Activated T-cell treated with anti-CD3 and anti-CD28 coated beads, Interleukin-2, amount 50 U/mL, for 72 hours (primary cell): ENCODE measurements around the gene ARHGAP21. TPM values are rescaled to one million over a fixed set of nuclear protein-coding genes. Genes with fewer than 3 reads are reported as not detected.

Source experiments
- ATAC-seq, 2 donors: fragments of 150-1000 bp; cut with Tn5 transposase; replicated peaks in 1 of 2; 2 replicates each; pipeline ENCODE4 v1.10.0; 2021; ENCODE audit warnings: moderate library complexity in 2 of 2, mild to moderate bottlenecking in 1 of 2
- DNase-seq, 2 donors: peaks; one replicate each; pipeline ENCODE4 v3.0.0; 2021 to 2022; ENCODE audit warnings: mixed read lengths in 1 of 2
- H3K27ac Mint-ChIP-seq: one replicate; pipeline ENCODE4 v1.8.0; 2022; ENCODE audit warnings: mild to moderate bottlenecking, moderate library complexity, mixed read lengths
- H3K27me3 Mint-ChIP-seq: one replicate; pipeline ENCODE4 v1.8.0; 2022; ENCODE audit warnings: low read depth, mixed read lengths
- H3K36me3 Mint-ChIP-seq, 2 donors: one replicate each; pipeline ENCODE4 v1.8.0; 2022; ENCODE audit warnings: mixed read lengths in 2 of 2, mild to moderate bottlenecking in 1 of 2; ENCODE audit not compliant: insufficient read depth in 2 of 2
- H3K4me1 Mint-ChIP-seq: one replicate; pipeline ENCODE4 v1.8.0; 2022; ENCODE audit warnings: low read depth, mixed read lengths
- H3K4me3 Mint-ChIP-seq, 2 donors: one replicate each; pipeline ENCODE4 v1.8.0; 2022; ENCODE audit warnings: mild to moderate bottlenecking in 2 of 2, mixed read lengths in 2 of 2, moderate library complexity in 2 of 2
- H3K9me3 Mint-ChIP-seq, 2 donors: one replicate each; pipeline ENCODE4 v1.8.0; 2022; ENCODE audit warnings: mixed read lengths in 2 of 2
- total RNA-seq, 2 donors: library from RNA; stranded (reverse); gene quantifications; one replicate each; pipeline ENCODE4 v1.2.3, GENCODE V29; 2022

ARHGAP21 gene
- total RNA-seq, 2 donors from 2014 or later, result 22.6 to 22.9 TPM

GRCh38 chr10:24695452-24695851, 28.2 kb downstream of the ARHGAP21 start:
- no peaks in the 10 kb centered on the region for H3K4me1 Mint-ChIP-seq
- DNase-seq (no peak), ATAC-seq (no peak)
- no peaks in the 10 kb centered on the region for H3K36me3 Mint-ChIP-seq
- no peak overlapping the region for H3K27ac Mint-ChIP-seq
- H3K27me3 Mint-ChIP-seq, result no peaks in the 10 kb centered on the region
- no peaks in the 10 kb centered on the region for H3K9me3 Mint-ChIP-seq
- no peak overlapping the region for H3K4me3 Mint-ChIP-seq

GRCh38 chr10:24694086-24694485, 29.6 kb downstream of the ARHGAP21 start:
- no peaks in the 10 kb centered on the region for H3K36me3 Mint-ChIP-seq
- no peaks in the 10 kb centered on the region for H3K27me3 Mint-ChIP-seq
- H3K4me1 Mint-ChIP-seq, result no peaks in the 10 kb centered on the region
- no peak overlapping the region for H3K27ac Mint-ChIP-seq
- H3K4me3 Mint-ChIP-seq, result no peak overlapping the region
- ATAC-seq (no peak), DNase-seq (no peak)
- no peaks in the 10 kb centered on the region for H3K9me3 Mint-ChIP-seq

GRCh38 chr10:24690961-24691512, 32.6 kb downstream of the ARHGAP21 start:
- Mint-ChIP-seq H3K36me3 (no peaks in the 10 kb centered on the region), H3K9me3 (no peaks in the 10 kb centered on the region), H3K27ac (no peak overlapping the region), H3K4me1 (peaks cover 6% of the 10 kb centered on the region), H3K4me3 (no peak overlapping the region), H3K27me3 (no peaks in the 10 kb centered on the region)
- ATAC-seq, result no peak
- DNase-seq, result no peak

- Mint-ChIP-seq H3K27ac (no peak overlapping the region), H3K4me3 (no peak overlapping the region), H3K27me3 (no peaks in the 10 kb centered on the region), H3K4me1 (peaks cover 6% of the 10 kb centered on the region), H3K9me3 (no peaks in the 10 kb centered on the region), H3K36me3 (no peaks in the 10 kb centered on the region)
- no peak for ATAC-seq
- DNase-seq, result no peak
These were observed 37.6 kb downstream of the ARHGAP21 start for GRCh38 chr10:24685958-24686540.

- H3K27ac Mint-ChIP-seq, result no peak overlapping the region
- H3K4me3 Mint-ChIP-seq, result no peak overlapping the region
- peaks cover 6% of the 10 kb centered on the region for H3K4me1 Mint-ChIP-seq
- H3K9me3 Mint-ChIP-seq, result peaks cover 0 to 2% of the 10 kb centered on the region in 2 donors
- ATAC-seq, result no peak
- no peak for DNase-seq
- H3K36me3 Mint-ChIP-seq, result no peaks in the 10 kb centered on the region
- no peaks in the 10 kb centered on the region for H3K27me3 Mint-ChIP-seq
These were observed 40.1 kb downstream of the ARHGAP21 start for GRCh38 chr10:24683554-24683953.

- ATAC-seq, result no peak
- H3K27ac Mint-ChIP-seq, result no peak overlapping the region
- DNase-seq, result no peak
- H3K27me3 Mint-ChIP-seq, result no peaks in the 10 kb centered on the region
- H3K4me1 Mint-ChIP-seq, result no peaks in the 10 kb centered on the region
- H3K36me3 Mint-ChIP-seq, result peaks cover 0 to 4% of the 10 kb centered on the region in 2 donors
- H3K9me3 Mint-ChIP-seq, result peaks cover 0 to 2% of the 10 kb centered on the region in 2 donors
- H3K4me3 Mint-ChIP-seq, result no peak overlapping the region
These were observed 42.1 kb downstream of the ARHGAP21 start for GRCh38 chr10:24681572-24682088.

- Mint-ChIP-seq H3K27me3 (no peaks in the 10 kb centered on the region), H3K4me1 (peaks cover 5% of the 10 kb centered on the region), H3K9me3 (peaks cover 0 to 2% of the 10 kb centered on the region in 2 donors), H3K4me3 (no peak overlapping the region), H3K27ac (no peak overlapping the region), H3K36me3 (peaks cover 0 to 4% of the 10 kb centered on the region in 2 donors)
- ATAC-seq (no peak), DNase-seq (no peak)
These were observed 42.8 kb downstream of the ARHGAP21 start for GRCh38 chr10:24680647-24681524.

- peaks cover 15% of the 10 kb centered on the region for H3K4me1 Mint-ChIP-seq
- peaks cover 0 to 4% of the 10 kb centered on the region in 2 donors for H3K36me3 Mint-ChIP-seq
- no peak overlapping the region for H3K4me3 Mint-ChIP-seq
- DNase-seq (no peak), ATAC-seq (no peak)
- H3K27me3 Mint-ChIP-seq, result no peaks in the 10 kb centered on the region
- peaks cover 0 to 2% of the 10 kb centered on the region in 2 donors for H3K9me3 Mint-ChIP-seq
- no peak overlapping the region for H3K27ac Mint-ChIP-seq
These were observed 44.9 kb downstream of the ARHGAP21 start for GRCh38 chr10:24678757-24679156.

- Mint-ChIP-seq H3K27me3 (no peaks in the 10 kb centered on the region), H3K9me3 (peaks cover 0 to 2% of the 10 kb centered on the region in 2 donors), H3K27ac (peak overlapping the region; percentile 32), H3K4me1 (peaks cover 20% of the 10 kb centered on the region), H3K36me3 (peaks cover 0 to 4% of the 10 kb centered on the region in 2 donors), H3K4me3 (peak overlapping the region in 1 of 2 donors; percentile 34)
- ATAC-seq (peak; percentile 37 to 82), DNase-seq (no peak)
These were observed 48.6 kb downstream of the ARHGAP21 start for GRCh38 chr10:24674892-24675632.

GRCh38 chr10:24670964-24671670, 52.6 kb downstream of the ARHGAP21 start:
- H3K4me1 Mint-ChIP-seq, result peaks cover 17% of the 10 kb centered on the region
- no peaks in the 10 kb centered on the region for H3K36me3 Mint-ChIP-seq
- DNase-seq (no peak), ATAC-seq (no peak)
- no peak overlapping the region for H3K27ac Mint-ChIP-seq
- no peaks in the 10 kb centered on the region for H3K27me3 Mint-ChIP-seq
- H3K4me3 Mint-ChIP-seq, result no peak overlapping the region
- H3K9me3 Mint-ChIP-seq, result no peaks in the 10 kb centered on the region

GRCh38 chr10:24669285-24669852, 54.3 kb downstream of the ARHGAP21 start:
- Mint-ChIP-seq H3K36me3 (no peaks in the 10 kb centered on the region), H3K4me1 (peaks cover 5% of the 10 kb centered on the region), H3K27ac (no peak overlapping the region), H3K9me3 (no peaks in the 10 kb centered on the region), H3K27me3 (no peaks in the 10 kb centered on the region), H3K4me3 (no peak overlapping the region)
- DNase-seq, result no peak
- no peak for ATAC-seq

GRCh38 chr10:24668247-24668646, 55.4 kb downstream of the ARHGAP21 start:
- H3K27me3 Mint-ChIP-seq, result no peaks in the 10 kb centered on the region
- H3K9me3 Mint-ChIP-seq, result no peaks in the 10 kb centered on the region
- ATAC-seq, result no peak
- no peak overlapping the region for H3K27ac Mint-ChIP-seq
- H3K4me1 Mint-ChIP-seq, result peaks cover 5% of the 10 kb centered on the region
- H3K36me3 Mint-ChIP-seq, result no peaks in the 10 kb centered on the region
- no peak overlapping the region for H3K4me3 Mint-ChIP-seq
- DNase-seq, result no peak
